ENCODE results near the gene PRDX4.
"Not testable (repeated sequence)": the region's sequence is repeated elsewhere in the genome, so short reads cannot be mapped to it uniquely, and the experiment has no call there.

The PRDX4 gene

DNA sequence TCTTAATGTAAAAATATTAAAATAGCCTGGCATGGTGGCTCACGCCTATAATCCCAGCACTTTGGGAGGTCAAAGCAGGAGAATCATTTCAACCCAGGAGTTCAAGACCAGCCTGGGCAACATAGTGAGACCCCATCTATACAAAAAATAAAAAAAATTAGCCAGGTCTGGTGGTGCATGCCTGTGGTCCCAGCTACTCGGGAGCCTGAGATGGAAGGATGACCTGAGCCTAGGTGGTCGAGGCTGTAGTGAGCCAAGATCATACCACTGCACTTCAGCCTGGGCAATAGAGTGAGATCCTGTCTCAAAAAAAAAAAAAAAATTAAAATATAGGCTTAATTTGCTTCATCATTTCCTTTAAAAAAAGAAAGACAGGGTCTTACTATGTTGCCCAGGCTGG, 9.2 kb downstream of the PRDX4 start:
- DNase-seq = not testable (repeated sequence)

DNA sequence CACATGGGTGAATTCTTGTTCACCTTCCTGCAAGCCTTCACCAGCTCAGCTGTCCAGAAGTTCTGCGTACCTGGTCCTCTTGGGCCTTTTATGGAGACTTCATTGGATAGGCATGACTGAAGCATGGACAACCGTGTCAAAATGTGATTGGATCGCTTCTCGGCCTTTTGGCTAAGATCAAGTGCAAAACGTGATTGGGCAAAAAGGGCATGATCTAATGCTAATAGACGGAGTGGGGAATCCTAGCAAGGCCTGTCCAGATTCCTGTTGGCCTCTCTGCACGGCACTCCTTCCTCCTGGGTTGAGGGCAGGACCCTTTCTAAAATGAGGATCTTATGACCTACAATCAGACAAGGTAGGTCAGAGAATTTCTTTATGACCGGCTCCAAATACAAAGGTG, 24.9 kb downstream of the PRDX4 start:
- no peak for DNase-seq

DNA sequence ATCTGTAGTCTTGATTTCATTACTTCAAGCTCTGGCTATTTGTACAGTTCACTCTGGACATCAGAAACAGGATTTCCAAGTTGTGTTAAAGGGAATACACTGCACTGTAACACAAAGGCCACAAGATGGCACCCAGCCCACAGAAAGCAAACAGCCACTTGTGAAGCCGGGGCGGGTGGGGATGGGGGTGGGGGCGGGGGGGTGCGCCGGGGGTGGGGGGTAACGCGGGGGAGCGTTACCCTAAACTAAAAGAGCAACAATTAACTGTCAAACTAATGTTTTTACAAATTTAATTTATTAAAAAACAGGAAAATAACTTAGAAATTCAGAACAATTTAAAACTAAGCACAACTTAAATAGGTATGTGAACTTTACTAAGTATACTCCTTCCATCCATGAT, 27.3 kb downstream of the PRDX4 start:
- DNase-seq = peak; percentile 17

DNA sequence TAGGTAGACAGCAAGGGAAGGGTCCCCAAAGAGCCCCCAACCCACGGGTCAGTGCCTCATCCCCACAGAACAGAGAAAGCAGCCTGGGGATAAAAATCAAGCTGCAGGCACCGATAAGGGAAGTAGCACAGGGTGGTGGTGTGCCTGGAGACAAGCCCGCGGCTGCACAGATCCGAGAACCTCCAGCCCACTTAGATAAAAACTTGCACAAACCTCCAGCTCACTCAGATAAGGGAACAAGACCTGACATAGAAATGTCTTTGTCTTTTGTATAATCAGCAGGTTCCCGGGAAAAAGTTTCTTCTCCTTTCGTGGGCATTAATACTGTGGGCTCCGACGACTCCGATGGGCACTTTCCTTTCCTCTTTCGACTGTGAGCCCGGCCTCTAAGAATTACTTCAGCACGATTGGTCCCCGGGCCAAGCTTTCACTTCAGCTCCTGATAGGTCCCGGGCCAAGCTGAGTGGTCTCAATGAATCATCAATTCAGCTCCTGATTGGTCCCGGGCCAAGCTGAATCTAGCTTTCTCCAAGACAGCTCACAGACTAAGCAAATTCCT, 32.4 kb downstream of the PRDX4 start:
- peak; percentile 41 for DNase-seq

DNA sequence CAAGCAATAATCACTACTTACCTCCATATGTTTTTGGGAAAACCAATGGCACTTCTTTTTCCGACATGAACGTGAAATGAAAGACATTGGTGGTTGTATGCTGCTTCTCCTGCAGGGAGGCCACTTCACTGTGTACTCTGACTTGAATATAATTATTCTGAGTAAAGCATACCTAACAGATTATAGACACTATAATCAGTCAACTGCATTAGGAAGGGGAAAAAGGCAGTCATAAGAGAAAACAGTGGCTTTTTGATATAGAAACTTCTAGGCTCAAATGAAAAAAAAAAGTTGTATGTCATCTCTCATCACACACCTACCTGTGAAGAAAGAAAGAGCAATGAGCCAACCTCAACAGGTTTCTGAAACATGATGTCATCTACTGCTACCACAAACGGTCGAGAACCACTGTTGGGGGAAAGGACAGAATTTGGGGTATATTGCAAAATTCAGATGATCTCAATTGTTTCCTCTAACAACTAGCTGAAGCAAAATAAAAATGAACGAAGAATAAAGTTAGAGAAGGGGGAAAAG, 37.4 kb downstream of the PRDX4 start:
- no peak for DNase-seq

DNA sequence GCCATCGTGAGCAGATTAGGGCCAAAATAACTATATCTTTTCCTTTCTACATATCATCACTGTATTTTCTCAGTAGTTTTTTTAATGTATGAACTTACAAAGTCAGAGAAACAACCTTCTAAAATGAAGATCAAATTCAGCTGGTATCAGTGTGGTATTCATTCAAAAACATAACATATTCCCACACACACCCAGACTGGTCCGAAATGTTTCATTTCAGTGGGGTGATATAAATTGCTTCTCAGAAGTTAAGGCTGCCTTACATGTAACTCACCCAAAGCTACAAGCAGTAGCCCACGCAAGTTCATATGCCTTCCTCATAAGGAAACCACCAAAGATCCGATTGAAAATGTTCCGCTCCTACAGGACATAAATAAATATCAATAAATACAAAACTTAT, 37.9 kb downstream of the PRDX4 start:
- DNase-seq = no peak

DNA sequence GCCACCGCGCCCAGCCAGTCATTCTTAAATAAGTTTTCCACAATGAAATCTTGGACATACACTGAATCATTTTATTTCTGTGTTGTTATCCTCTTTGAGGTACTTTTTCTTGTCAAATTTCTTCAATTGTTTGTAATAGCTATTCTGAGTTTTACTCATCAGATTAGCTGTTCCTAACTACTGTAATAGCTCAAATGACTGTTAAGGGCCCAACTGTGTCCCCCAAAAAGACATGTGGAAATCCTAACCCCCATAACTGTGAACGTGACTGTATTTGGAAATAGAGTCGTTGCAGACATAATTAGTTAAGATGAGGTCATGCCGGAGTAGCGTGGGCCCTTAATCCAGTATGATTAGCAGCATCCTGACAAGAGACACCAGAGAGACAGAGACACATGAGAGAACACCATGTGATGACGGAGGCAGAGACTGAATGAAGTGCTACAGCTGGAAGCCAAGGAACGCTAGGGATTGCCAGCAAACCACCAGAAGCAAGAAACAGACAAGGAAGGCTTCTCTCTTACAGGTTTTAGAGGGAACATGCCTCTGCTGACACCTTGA, 52.9 kb downstream of the PRDX4 start:
- no peak for DNase-seq

DNA sequence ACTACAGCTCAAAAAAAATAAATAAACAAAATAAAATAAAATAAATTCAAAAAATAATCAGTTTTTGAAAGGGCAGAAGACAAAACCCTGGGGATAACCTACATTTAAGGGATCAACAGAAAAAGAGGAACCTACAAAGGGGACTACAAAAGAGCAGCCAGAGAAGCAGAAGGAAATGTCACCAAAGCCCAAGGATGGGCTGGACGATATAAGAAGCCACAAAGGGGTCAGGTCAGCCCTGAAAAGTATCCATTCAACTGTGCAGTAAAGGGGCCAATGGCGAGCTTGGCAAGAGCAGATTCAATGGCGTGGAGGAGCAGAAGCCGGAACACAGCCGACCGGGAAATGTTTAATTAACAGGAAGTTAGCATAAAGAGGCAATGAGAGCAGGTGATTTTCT, 58.9 kb downstream of the PRDX4 start:
- DNase-seq = no peak

DNA sequence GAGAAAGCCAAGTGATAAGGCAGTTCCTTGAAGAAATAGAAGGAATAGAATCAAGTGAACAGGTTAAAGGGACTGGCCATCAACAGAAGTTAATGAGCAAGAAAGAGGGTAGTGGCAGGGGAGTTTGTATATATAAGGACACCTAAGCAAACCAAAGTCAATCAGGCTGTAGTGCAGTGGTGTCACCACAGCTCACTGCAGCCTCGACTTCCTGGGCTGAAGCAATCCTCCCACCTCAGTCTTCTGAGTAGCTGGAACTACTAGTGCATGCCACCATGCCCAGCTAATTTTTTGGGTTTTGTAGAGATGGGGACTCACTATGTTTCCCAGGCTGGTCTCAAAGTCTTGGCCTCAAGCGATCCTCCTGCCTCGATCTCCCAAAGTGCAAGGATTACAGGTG, 59.9 kb downstream of the PRDX4 start:
- DNase-seq = no peak

DNA sequence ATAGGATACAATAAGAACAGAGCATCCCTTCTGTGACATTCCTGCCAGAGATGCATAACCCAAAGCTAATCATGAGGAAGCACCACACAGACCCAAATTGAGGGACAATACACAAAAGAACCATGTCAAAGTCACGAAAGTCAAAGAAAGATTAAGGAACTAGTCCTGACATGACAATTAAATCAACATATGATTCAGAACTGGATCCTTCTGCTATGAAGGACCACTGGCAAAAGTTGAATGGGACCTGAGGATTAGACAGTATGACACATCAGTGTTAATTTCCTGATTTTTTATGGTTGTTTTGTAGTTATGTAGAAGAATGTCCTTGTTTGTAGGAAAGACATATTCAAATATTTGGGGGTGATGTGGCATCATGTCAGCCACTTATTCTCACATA, 61.9 kb downstream of the PRDX4 start:
- no peak for DNase-seq

DNA sequence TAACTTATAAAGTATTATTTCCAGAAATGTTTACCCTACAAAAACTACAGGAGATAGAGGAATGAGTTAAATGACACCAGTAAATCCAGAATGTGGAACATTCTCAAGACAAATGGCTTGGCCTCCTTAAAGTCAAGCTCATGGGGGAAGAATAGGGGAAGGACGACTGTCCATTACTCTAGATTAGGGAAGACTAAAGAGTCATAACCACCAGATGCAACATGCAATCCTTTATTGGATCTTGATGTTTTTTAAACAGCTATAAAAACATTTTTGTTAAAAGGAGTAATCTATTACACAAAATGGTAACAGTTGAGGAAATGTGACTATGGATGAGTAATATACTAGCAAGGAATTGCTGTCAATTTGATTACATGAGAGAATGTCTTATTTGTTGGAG, 64.7 kb downstream of the PRDX4 start:
- no peak for DNase-seq

DNA sequence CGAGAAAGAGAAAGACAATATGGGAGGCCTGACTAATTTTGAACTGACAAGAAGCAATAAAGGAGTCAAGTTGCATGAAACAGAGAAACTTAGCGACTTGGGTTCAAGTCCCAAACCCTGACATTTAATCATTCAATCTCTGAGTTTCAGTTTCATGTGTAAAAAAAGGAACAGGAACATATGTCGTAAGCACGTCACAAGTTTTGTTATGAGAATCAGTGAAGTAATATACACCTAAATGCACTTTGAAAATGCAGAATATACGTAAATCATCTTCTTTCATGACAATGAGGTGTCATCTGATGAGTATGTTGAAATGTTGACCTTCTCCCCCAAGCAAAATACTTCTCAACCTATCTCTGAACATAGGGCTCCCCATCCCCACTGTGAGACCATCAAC, 65.4 kb downstream of the PRDX4 start:
- DNase-seq = no peak

Measured in activated gamma-delta T cell treated with Interleukin-2 at 50 U/mL for 16 hours (primary cell).